GM10248 (cell line): ENCODE measurements around the gene TRAF3.

ENCODE experiments used
- CTCF ChIA-PET: fragments of 300-600 bp; sonication (Branson Sonifier 250); formaldehyde crosslinking; extraction: SDS; loops from one replicate; lab custom pipeline; 2021; ENCODE audit warnings: antibody characterized with exemption; lab: Yijun Ruan, JAX
- POLR2A ChIA-PET: fragments of 350-650 bp; sonication (Branson Sonifier 250); formaldehyde crosslinking; extraction: SDS; loops from one replicate; lab custom pipeline; 2020; ENCODE audit warnings: antibody characterized with exemption; lab: Yijun Ruan, JAX
- DNase-seq: peaks from one replicate; pipeline ENCODE4 v3.0.0; 2012; ENCODE audit errors: extremely low spot score
- CTCF ChIP-seq: IDR thresholded peaks from 2 replicates; pipeline ENCODE4 v1.5.1; 2012; ENCODE audit warnings: mild to moderate bottlenecking, low read depth; ENCODE audit errors: extremely low read depth, missing control alignments, control extremely low read depth

TRAF3 gene, protein sequence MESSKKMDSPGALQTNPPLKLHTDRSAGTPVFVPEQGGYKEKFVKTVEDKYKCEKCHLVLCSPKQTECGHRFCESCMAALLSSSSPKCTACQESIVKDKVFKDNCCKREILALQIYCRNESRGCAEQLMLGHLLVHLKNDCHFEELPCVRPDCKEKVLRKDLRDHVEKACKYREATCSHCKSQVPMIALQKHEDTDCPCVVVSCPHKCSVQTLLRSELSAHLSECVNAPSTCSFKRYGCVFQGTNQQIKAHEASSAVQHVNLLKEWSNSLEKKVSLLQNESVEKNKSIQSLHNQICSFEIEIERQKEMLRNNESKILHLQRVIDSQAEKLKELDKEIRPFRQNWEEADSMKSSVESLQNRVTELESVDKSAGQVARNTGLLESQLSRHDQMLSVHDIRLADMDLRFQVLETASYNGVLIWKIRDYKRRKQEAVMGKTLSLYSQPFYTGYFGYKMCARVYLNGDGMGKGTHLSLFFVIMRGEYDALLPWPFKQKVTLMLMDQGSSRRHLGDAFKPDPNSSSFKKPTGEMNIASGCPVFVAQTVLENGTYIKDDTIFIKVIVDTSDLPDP

GRCh38 chr14:102776761-102777710 lies at the start of gene TRAF3:
Gene TRAF3, plus strand, starts transcription at chr14:102777449. Its CDS starts 92,753 bp downstream, at chr14:102870202.
- ChIA-PET POLR2A (no interaction called here), CTCF (interaction anchor here (1.0 kb wide), 1 partner anchor 22 kb away, joined by 3 read pairs; no protein-coding TSS in a partner anchor)
- peak; percentile 94 for DNase-seq
- TF ChIP-seq CTCF: no peak

DNA sequence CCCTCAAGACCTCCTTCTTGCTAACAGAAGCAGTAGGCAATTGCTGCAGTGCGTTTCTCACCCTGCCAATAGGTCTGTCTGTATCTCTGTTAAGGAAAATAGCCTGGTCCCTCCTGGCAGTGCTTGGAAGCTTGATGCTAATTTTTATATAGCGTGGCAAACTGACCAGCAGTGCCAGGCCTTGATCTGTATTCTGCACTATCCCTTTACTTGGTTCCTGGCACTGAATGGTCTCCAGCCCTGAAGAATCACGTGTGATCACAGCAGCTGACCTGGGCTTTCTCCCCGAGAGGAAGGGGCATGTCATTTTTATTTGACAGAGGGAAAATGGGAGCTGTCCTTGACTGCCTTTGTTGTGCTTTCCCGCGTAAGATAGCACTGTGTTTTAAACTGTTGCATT lies 48.7 kb upstream of the TRAF3 start:
- no peak for TF ChIP-seq CTCF
- no peak for DNase-seq
- POLR2A ChIA-PET: no interaction called here
- CTCF ChIA-PET: interaction anchor here (1.1 to 1.8 kb wide), 3 partner anchors 9 to 197 kb away, joined by 3 to 6 read pairs (median 4); no protein-coding TSS in a partner anchor

- no peak for DNase-seq
- ChIA-PET POLR2A (no interaction called here), CTCF (interaction anchor here (1.1 to 1.8 kb wide), 3 partner anchors 8 to 35 kb away, joined by 3 to 6 read pairs (median 3); no protein-coding TSS in a partner anchor)
- no peak for TF ChIP-seq CTCF
Measured at GRCh38 chr14:102729268-102729667, 48.0 kb upstream of the TRAF3 start.

GRCh38 chr14:102729825-102730224 lies 47.4 kb upstream of the TRAF3 start:
- no peak for DNase-seq
- POLR2A ChIA-PET: no interaction called here
- CTCF ChIA-PET: interaction anchor here (1.1 to 1.8 kb wide), 3 partner anchors 8 to 35 kb away, joined by 3 to 6 read pairs (median 3); no protein-coding TSS in a partner anchor
- no peak for TF ChIP-seq CTCF

- TF ChIP-seq CTCF: no peak
- ChIA-PET CTCF (interaction anchor here (0.9 to 2.2 kb wide), 4 partner anchors 9 to 37 kb away, joined by 3 to 11 read pairs (median 6); no protein-coding TSS in a partner anchor), POLR2A (no interaction called here)
- no peak for DNase-seq
Measured at GRCh38 chr14:102731101-102731870, 46.0 kb upstream of the TRAF3 start.
